Hematopoietic multipotent progenitor cell treated with erythropoietin and hydrocortisone succinate and interleukin-3 and kit ligand, for 15 days (in vitro differentiated cells): ENCODE data around the gene FCER1A.

Experiments
- DNase-seq: peaks from one replicate; pipeline ENCODE4 v3.0.0-alpha.2; 2015; ENCODE audit warnings: low spot score

The FCER1A gene

GRCh38 chr1:159352436-159352835, 50.3 kb downstream of the FCER1A start:
- DNase-seq, result no peak
